Spinal cord (tissue), 10 donors: Measurements from ENCODE around the gene HOXD8. TPM values are rescaled to one million over a fixed set of nuclear protein-coding genes. Genes with fewer than 3 reads are reported as not detected.

Source experiments
- DNase-seq, 6 donors: peaks; one replicate each; pipeline versions ENCODE4 v3.0.0 to v3.0.0-alpha.2; 2013 to 2015; ENCODE audit warnings: low spot score in 6 of 6, low read depth in 4 of 6
- H3K27ac ChIP-seq: one replicate; pipeline ENCODE4 v1.5.1; 2013; ENCODE audit warnings: low read depth, low read length, control low read depth
- H3K27me3 ChIP-seq: one replicate; pipeline ENCODE4 v1.6.1; 2013; ENCODE audit warnings: low read length; ENCODE audit not compliant: control insufficient read depth, insufficient read depth
- H3K36me3 ChIP-seq: one replicate; pipeline ENCODE4 v1.6.1; 2013; ENCODE audit warnings: low read length; ENCODE audit not compliant: control insufficient read depth, insufficient read depth
- H3K4me1 ChIP-seq: one replicate; pipeline ENCODE4 v1.6.1; 2013; ENCODE audit warnings: low read length; ENCODE audit not compliant: control insufficient read depth, insufficient read depth
- H3K4me3 ChIP-seq: one replicate; pipeline ENCODE4 v1.5.1; 2013; ENCODE audit warnings: low read depth, low read length, control low read depth
- H3K9me3 ChIP-seq: one replicate; pipeline ENCODE4 v1.6.1; 2013; ENCODE audit warnings: low read length; ENCODE audit not compliant: control insufficient read depth, insufficient read depth
- WGBS: methylation state at CpG from one replicate; pipeline ENCODE4 v1.1.5; 2013; ENCODE audit warnings: missing lambda C conversion rate; ENCODE audit not compliant: insufficient coverage; 5-methylcytosine and 5-hydroxymethylcytosine counted together
- polyA plus RNA-seq, 2 donors: library from polyadenylated mRNA; unstranded; fragments of 120-200 nt; gene quantifications; one replicate each; pipeline ENCODE4 v1.2.1, GENCODE V29; 2013; ENCODE audit not compliant: insufficient read length in 2 of 2
- total RNA-seq, 2 donors: library from RNA; depleted of rRNA in 1 of 2; stranded (reverse); fragments of 120-200 nt in 1 of 2; fragments of >200 nt in 1 of 2; gene quantifications; one replicate each; pipeline versions ENCODE4 v1.2.3 to v1.2.4, GENCODE V29; 2013 to 2014
- donor health status: healthy.

Gene HOXD8
- total and polyA plus RNA-seq, 4 donors, result 10.5 to 42.7 (median 21.4) TPM

GRCh38 chr2:176129813-176130146 lies 275 bp downstream of the HOXD8 start:
- under 1% methylated on average over 40 of the region's 43 CpGs for WGBS
- Histone ChIP-seq H3K27ac (peak overlapping the region; percentile 93), H3K4me3 (peak overlapping the region; percentile 69), H3K9me3 (no peaks in the 10 kb centered on the region), H3K36me3 (peaks cover 3% of the 10 kb centered on the region), H3K27me3 (peaks cover 17% of the 10 kb centered on the region), H3K4me1 (peaks cover 37% of the 10 kb centered on the region)
- no peak for DNase-seq

- DNase-seq, result peak in 4 of 6 donors; percentile 76 to 93 (median 84)
- Histone ChIP-seq H3K9me3 (no peaks in the 10 kb centered on the region), H3K4me1 (peaks cover 37% of the 10 kb centered on the region), H3K4me3 (peak overlapping the region; percentile 64), H3K27ac (peak overlapping the region; percentile 83), H3K36me3 (no peaks in the 10 kb centered on the region), H3K27me3 (peaks cover 12% of the 10 kb centered on the region)
- WGBS, result 0% methylated on average over 91 of the region's 100 CpGs
These were observed 847 bp downstream of the HOXD8 start for GRCh38 chr2:176130147-176130956.

GRCh38 chr2:176130957-176131847 lies 1.7 kb downstream of the HOXD8 start:
- Histone ChIP-seq H3K9me3 (no peaks in the 10 kb centered on the region), H3K4me1 (peaks cover 35% of the 10 kb centered on the region), H3K27ac (peak overlapping the region; percentile 83), H3K4me3 (peak overlapping the region; percentile 64), H3K36me3 (no peaks in the 10 kb centered on the region), H3K27me3 (peaks cover 4% of the 10 kb centered on the region)
- WGBS, result no CpG with 5 or more reads among the region's 15 CpGs
- DNase-seq, result peak in 1 of 6 donors; percentile 65

- Histone ChIP-seq H3K4me3 (peak overlapping the region; percentile 64), H3K27ac (peak overlapping the region; percentile 83), H3K9me3 (no peaks in the 10 kb centered on the region), H3K36me3 (no peaks in the 10 kb centered on the region), H3K27me3 (peaks cover 4% of the 10 kb centered on the region), H3K4me1 (peaks cover 35% of the 10 kb centered on the region)
- WGBS, result no CpG with 5 or more reads among the region's 4 CpGs
- no peak for DNase-seq
These were observed 2.3 kb downstream of the HOXD8 start for GRCh38 chr2:176131848-176132158.

- Histone ChIP-seq H3K27me3 (peaks cover 4% of the 10 kb centered on the region), H3K4me3 (peak overlapping the region; percentile 64), H3K36me3 (no peaks in the 10 kb centered on the region), H3K9me3 (no peaks in the 10 kb centered on the region), H3K4me1 (peaks cover 35% of the 10 kb centered on the region), H3K27ac (peak overlapping the region; percentile 83)
- 9% methylated on average over 9 of the region's 33 CpGs for WGBS
- DNase-seq, result peak in 2 of 6 donors; percentile 65 to 89
These were observed 3.0 kb downstream of the HOXD8 start for GRCh38 chr2:176132205-176133171.

GRCh38 chr2:176133389-176133788 lies 3.9 kb downstream of the HOXD8 start:
- H3K27ac ChIP-seq, result peak overlapping the region; percentile 83
- no peaks in the 10 kb centered on the region for H3K9me3 ChIP-seq
- H3K36me3 ChIP-seq, result no peaks in the 10 kb centered on the region
- no peak overlapping the region for H3K4me3 ChIP-seq
- H3K27me3 ChIP-seq, result no peaks in the 10 kb centered on the region
- peak in 2 of 6 donors; percentile 85 for DNase-seq
- peaks cover 30% of the 10 kb centered on the region for H3K4me1 ChIP-seq

- Histone ChIP-seq H3K4me3 (no peak overlapping the region), H3K27me3 (no peaks in the 10 kb centered on the region), H3K4me1 (peaks cover 24% of the 10 kb centered on the region), H3K27ac (peak overlapping the region; percentile 83), H3K9me3 (no peaks in the 10 kb centered on the region), H3K36me3 (no peaks in the 10 kb centered on the region)
- DNase-seq, result peak in 2 of 6 donors; percentile 47 to 93
- 16% methylated on average over 3 of the region's 4 CpGs for WGBS
These were observed 4.5 kb downstream of the HOXD8 start for GRCh38 chr2:176134035-176134434.

GRCh38 chr2:176135035-176135440 lies 5.5 kb downstream of the HOXD8 start:
- Histone ChIP-seq H3K4me3 (peak overlapping the region; percentile 84), H3K4me1 (peaks cover 20% of the 10 kb centered on the region), H3K27me3 (no peaks in the 10 kb centered on the region), H3K9me3 (no peaks in the 10 kb centered on the region), H3K27ac (peak overlapping the region; percentile 83), H3K36me3 (no peaks in the 10 kb centered on the region)
- peak in 1 of 6 donors; percentile 82 for DNase-seq
